Esophagus muscularis mucosa (tissue), 4 donors: Measurements from ENCODE around the gene GRM2. TPM values are rescaled to one million over a fixed set of nuclear protein-coding genes. Genes with fewer than 3 reads are reported as not detected.

Experiments used
- DNase-seq: peaks from one replicate; pipeline ENCODE4 v3.0.0-alpha.2; 2017; ENCODE audit errors: extremely low spot score
- H3K27ac ChIP-seq, 4 donors: fragments of 200-600 bp; sonication (generic); replicated peaks in 1 of 4; 1 replicate in 3 of 4; 2 replicates in 1 of 4; pipeline ENCODE4 v1.5.1; 2016 to 2019; ENCODE audit warnings: mild to moderate bottlenecking in 1 of 4
- H3K27me3 ChIP-seq, 4 donors: fragments of 200-600 bp; sonication (generic); one replicate each; pipeline versions ENCODE4 v1.5.1 to v1.6.0; 2016 to 2019
- H3K36me3 ChIP-seq, 4 donors: fragments of 200-600 bp; sonication (generic); one replicate each; pipeline ENCODE4 v1.5.1; 2016 to 2019
- H3K4me1 ChIP-seq, 4 donors: fragments of 200-600 bp; sonication (generic); one replicate each; pipeline ENCODE4 v1.5.1; 2016 to 2019
- H3K4me3 ChIP-seq, 4 donors: fragments of 200-600 bp; sonication (generic); 1 replicate in 2 of 4; 2 replicates in 2 of 4; pipeline ENCODE4 v1.5.1; 2016 to 2019; ENCODE audit warnings: mild to moderate bottlenecking in 4 of 4, moderate library complexity in 1 of 4
- H3K9me3 ChIP-seq, 4 donors: fragments of 200-600 bp; sonication (generic); 1 replicate in 3 of 4; 2 replicates in 1 of 4; pipeline ENCODE4 v1.5.1; 2016 to 2019
- CTCF ChIP-seq, 3 experiments: fragments of 200-600 bp in 2 of 3; fragments of 450-650 bp in 1 of 3; sonication (generic) in 2 of 3; IDR thresholded peaks; one replicate each; pipeline ENCODE4 v1.5.1; 2017 to 2019; ENCODE audit warnings: antibody characterized with exemption in 3 of 3, mild to moderate bottlenecking in 2 of 3, moderate library complexity in 1 of 3
- EP300 ChIP-seq: sonication (generic); formaldehyde crosslinking; IDR thresholded peaks from one replicate; pipeline ENCODE4 v1.6.1; 2017; ENCODE audit warnings: antibody characterized with exemption
- POLR2A ChIP-seq: fragments of 450-650 bp; IDR thresholded peaks from one replicate; pipeline ENCODE4 v1.6.1; 2017; ENCODE audit warnings: antibody characterized with exemption, moderate library complexity, mild to moderate bottlenecking, low read depth
- POLR2AphosphoS5 ChIP-seq, 2 donors: sonication (generic); formaldehyde crosslinking; IDR thresholded peaks; one replicate each; pipeline ENCODE4 v1.6.1; 2017; ENCODE audit warnings: antibody characterized with exemption in 2 of 2
- WGBS: methylation state at CpG from one replicate; pipeline ENCODE4 v1.1.5; 2018; 5-methylcytosine and 5-hydroxymethylcytosine counted together
- intact Hi-C: fragments of 100-400 bp; cut with DNase I; formaldehyde crosslinking; loops from one replicate; pipeline ENCODE4 v1.15.1; 2023
- total RNA-seq, 4 donors: library from RNA; depleted of rRNA; stranded (reverse); fragments of >200 nt; gene quantifications; one replicate each; pipeline versions ENCODE4 v1.1.0 to v1.2.1, GENCODE V29; 2016

GRM2 gene
- total RNA-seq, 4 donors from 2014 or later: 0.11 to 0.83 (median 0.52) TPM; not detected in 1

GRCh38 chr3:51712511-51712931, 5.7 kb downstream of the GRM2 start:
- Histone ChIP-seq H3K27me3 (peaks cover 0 to 12% (median 0%) of the 10 kb centered on the region in 4 donors), H3K36me3 (no peaks in the 10 kb centered on the region), H3K4me1 (peaks cover 0 to 1% (median under 1%) of the 10 kb centered on the region in 4 donors), H3K9me3 (no peaks in the 10 kb centered on the region), H3K27ac (no peak overlapping the region), H3K4me3 (no peak overlapping the region)
- TF ChIP-seq EP300 (no peak), POLR2A (no peak), POLR2AphosphoS5 (IDR thresholded peaks at IDR 0.05) (no peak), CTCF (IDR thresholded peaks at IDR 0.05) (no peak)
- 96% methylated on average over 13 of the region's 20 CpGs for WGBS
- no peak for DNase-seq
- intact Hi-C loops: loop anchor here (10.0 kb wide), 1 partner anchor 82 kb away; no protein-coding TSS in a partner anchor

- TF ChIP-seq EP300: no peak
- TF ChIP-seq CTCF (IDR thresholded peaks at IDR 0.05): no peak
- TF ChIP-seq POLR2AphosphoS5 (IDR thresholded peaks at IDR 0.05): no peak
- TF ChIP-seq POLR2A: no peak
- DNase-seq: no peak
- intact Hi-C loops: loop anchor here (10.0 kb wide), 1 partner anchor 82 kb away; no protein-coding TSS in a partner anchor
These were observed 6.1 kb downstream of the GRM2 start for GRCh38 chr3:51712963-51713362.

GRCh38 chr3:51715231-51715976, 8.5 kb downstream of the GRM2 start:
- WGBS: 97% methylated on average over 12 of the region's 36 CpGs
- Histone ChIP-seq H3K4me3 (no peak overlapping the region), H3K27me3 (peaks cover 0 to 29% (median 0%) of the 10 kb centered on the region in 4 donors), H3K36me3 (no peaks in the 10 kb centered on the region), H3K9me3 (no peaks in the 10 kb centered on the region), H3K4me1 (no peaks in the 10 kb centered on the region), H3K27ac (no peak overlapping the region)
- intact Hi-C loops: loop anchor here (10.0 kb wide), 1 partner anchor 79 kb away; no protein-coding TSS in a partner anchor
- TF ChIP-seq EP300 (no peak), CTCF (IDR thresholded peaks at IDR 0.05) (no peak), POLR2AphosphoS5 (IDR thresholded peaks at IDR 0.05) (no peak), POLR2A (no peak)
- no peak for DNase-seq

More at GRCh38 chr3:51712963-51713362, 6.1 kb downstream of the GRM2 start:
- Histone ChIP-seq H3K4me1 (no peaks in the 10 kb centered on the region), H3K27ac (no peak overlapping the region), H3K4me3 (no peak overlapping the region), H3K9me3 (no peaks in the 10 kb centered on the region), H3K36me3 (no peaks in the 10 kb centered on the region), H3K27me3 (peaks cover 0 to 17% (median 0%) of the 10 kb centered on the region in 4 donors)
- WGBS: 94% methylated on average over 19 of the region's 19 CpGs

GRCh38 chr3:51715977-51716294, 9.1 kb downstream of the GRM2 start:
- intact Hi-C loops: loop anchor here (10.0 kb wide), 1 partner anchor 79 kb away; no protein-coding TSS in a partner anchor
- Histone ChIP-seq H3K27me3 (peaks cover 0 to 29% (median 0%) of the 10 kb centered on the region in 4 donors), H3K27ac (no peak overlapping the region), H3K36me3 (no peaks in the 10 kb centered on the region), H3K4me3 (no peak overlapping the region), H3K9me3 (no peaks in the 10 kb centered on the region), H3K4me1 (no peaks in the 10 kb centered on the region)
- TF ChIP-seq EP300 (no peak), POLR2A (no peak), POLR2AphosphoS5 (IDR thresholded peaks at IDR 0.05) (no peak), CTCF (IDR thresholded peaks at IDR 0.05) (no peak)
- no peak for DNase-seq
- 96% methylated on average over 6 of the region's 8 CpGs for WGBS
